Breast epithelium (tissue), 4 donors: ENCODE results near the gene PTPRM. TPM values are rescaled to one million over a fixed set of nuclear protein-coding genes. Genes with fewer than 3 reads are reported as not detected.
A peak's percentile ranks its signal among the peaks of the same experiment; 100 is the strongest.

Experiments
- DNase-seq, 2 donors: peaks; one replicate each; pipeline ENCODE4 v3.0.0-alpha.2; 2019; ENCODE audit warnings: low spot score in 2 of 2
- H3K27ac ChIP-seq, 2 donors: fragments of 200-600 bp; sonication (generic) in 1 of 2; one replicate each; pipeline ENCODE4 v1.5.1; 2016 to 2019; ENCODE audit warnings: mild to moderate bottlenecking in 1 of 2
- H3K27me3 ChIP-seq, 2 donors: fragments of 200-600 bp; sonication (generic) in 1 of 2; one replicate each; pipeline versions ENCODE4 v1.5.1 to v1.6.0; 2017 to 2019; ENCODE audit warnings: control low read depth in 1 of 2, mild to moderate bottlenecking in 1 of 2
- H3K36me3 ChIP-seq: fragments of 200-600 bp; one replicate; pipeline ENCODE4 v1.5.1; 2019
- H3K4me1 ChIP-seq, 2 donors: fragments of 200-600 bp; sonication (generic); one replicate each; pipeline ENCODE4 v1.5.1; 2016 to 2019; ENCODE audit warnings: control low read depth in 1 of 2
- H3K4me3 ChIP-seq, 3 donors: fragments of 200-600 bp; sonication (generic); 1 replicate in 2 of 3; 2 replicates in 1 of 3; pipeline ENCODE4 v1.5.1; 2016 to 2019; ENCODE audit warnings: mild to moderate bottlenecking in 3 of 3, moderate library complexity in 2 of 3
- H3K9me3 ChIP-seq, 2 donors: fragments of 200-600 bp; sonication (generic) in 1 of 2; one replicate each; pipeline ENCODE4 v1.5.1; 2016 to 2019; ENCODE audit warnings: control low read depth in 1 of 2
- CTCF ChIP-seq, 3 donors: fragments of 450-650 bp; IDR thresholded peaks; one replicate each; pipeline ENCODE4 v1.5.1; 2016 to 2017; ENCODE audit warnings: antibody characterized with exemption in 3 of 3, mild to moderate bottlenecking in 3 of 3, moderate library complexity in 3 of 3
- POLR2A ChIP-seq: fragments of 450-650 bp; IDR thresholded peaks from one replicate; pipeline ENCODE4 v1.6.1; 2016; ENCODE audit warnings: antibody characterized with exemption, mild to moderate bottlenecking, moderate library complexity
- POLR2AphosphoS5 ChIP-seq, 3 donors: sonication (generic); formaldehyde crosslinking; IDR thresholded peaks; one replicate each; pipeline ENCODE4 v1.6.1; 2017; ENCODE audit warnings: antibody characterized with exemption in 3 of 3
- intact Hi-C: fragments of 100-400 bp; cut with DNase I; formaldehyde crosslinking; loops from one replicate; pipeline ENCODE4 v1.15.1; 2023; ENCODE audit warnings: low total_unique reads
- total RNA-seq, 3 donors: library from RNA; depleted of rRNA; stranded (reverse); fragments of >200 nt; gene quantifications; one replicate each; pipeline ENCODE4 v1.1.0, GENCODE V29; 2016

Gene PTPRM
- total RNA-seq, 3 donors from 2014 or later, result 41.7 to 181 (median 140) TPM

GRCh38 chr18:7784171-7784570 is 217.1 kb downstream of the PTPRM start:
- intact Hi-C loops, result loop anchor here (10.0 kb wide), 1 partner anchor 601 kb away; no protein-coding TSS in a partner anchor
- H3K36me3 ChIP-seq, result no peaks in the 10 kb centered on the region
- H3K27ac ChIP-seq, result no peak overlapping the region
- H3K4me1 ChIP-seq, result no peaks in the 10 kb centered on the region
- H3K27me3 ChIP-seq, result no peaks in the 10 kb centered on the region
- no peak for DNase-seq
- no peak overlapping the region for H3K4me3 ChIP-seq
- no peaks in the 10 kb centered on the region for H3K9me3 ChIP-seq
- no peak for TF ChIP-seq CTCF (IDR thresholded peaks at IDR 0.05)
- TF ChIP-seq POLR2A, result no peak
- no peak for TF ChIP-seq POLR2AphosphoS5 (IDR thresholded peaks at IDR 0.05)

- Histone ChIP-seq H3K4me1 (no peaks in the 10 kb centered on the region), H3K27me3 (no peaks in the 10 kb centered on the region), H3K27ac (no peak overlapping the region), H3K9me3 (no peaks in the 10 kb centered on the region), H3K36me3 (no peaks in the 10 kb centered on the region), H3K4me3 (no peak overlapping the region)
- no peak for DNase-seq
- intact Hi-C loops, result loop anchor here (10.0 kb wide), 1 partner anchor 598 kb away; no protein-coding TSS in a partner anchor
- TF ChIP-seq POLR2A, result no peak
- no peak for TF ChIP-seq CTCF (IDR thresholded peaks at IDR 0.05)
- TF ChIP-seq POLR2AphosphoS5 (IDR thresholded peaks at IDR 0.05), result no peak
These were observed 219.5 kb downstream of the PTPRM start for GRCh38 chr18:7786569-7786968.

- H3K9me3 ChIP-seq, result no peaks in the 10 kb centered on the region
- H3K27me3 ChIP-seq, result no peaks in the 10 kb centered on the region
- H3K4me1 ChIP-seq, result no peaks in the 10 kb centered on the region
- no peak for DNase-seq
- TF ChIP-seq CTCF (IDR thresholded peaks at IDR 0.05) (no peak), POLR2AphosphoS5 (IDR thresholded peaks at IDR 0.05) (no peak), POLR2A (no peak)
- intact Hi-C loops, result loop anchor here (10.0 kb wide), 1 partner anchor 597 kb away; no protein-coding TSS in a partner anchor
- no peak overlapping the region for H3K27ac ChIP-seq
- no peaks in the 10 kb centered on the region for H3K36me3 ChIP-seq
- H3K4me3 ChIP-seq, result no peak overlapping the region
These were observed 220.2 kb downstream of the PTPRM start for GRCh38 chr18:7787339-7787738.

GRCh38 chr18:7789856-7790552 is 222.9 kb downstream of the PTPRM start:
- intact Hi-C loops, result loop anchor here (10.0 kb wide), 1 partner anchor 595 kb away; no protein-coding TSS in a partner anchor
- no peaks in the 10 kb centered on the region for H3K27me3 ChIP-seq
- H3K27ac ChIP-seq, result no peak overlapping the region
- H3K4me3 ChIP-seq, result no peak overlapping the region
- no peaks in the 10 kb centered on the region for H3K36me3 ChIP-seq
- TF ChIP-seq CTCF (IDR thresholded peaks at IDR 0.05) (peak in 2 of 3 donors; percentile 29 to 46), POLR2A (no peak)
- no peaks in the 10 kb centered on the region for H3K4me1 ChIP-seq
- DNase-seq, result no peak
- H3K9me3 ChIP-seq, result no peaks in the 10 kb centered on the region

GRCh38 chr18:7793100-7793499 is 226.0 kb downstream of the PTPRM start:
- Histone ChIP-seq H3K9me3 (no peaks in the 10 kb centered on the region), H3K27me3 (no peaks in the 10 kb centered on the region), H3K4me1 (no peaks in the 10 kb centered on the region), H3K4me3 (no peak overlapping the region), H3K36me3 (no peaks in the 10 kb centered on the region), H3K27ac (no peak overlapping the region)
- DNase-seq, result no peak
- TF ChIP-seq POLR2AphosphoS5 (IDR thresholded peaks at IDR 0.05), result no peak
- TF ChIP-seq POLR2A, result no peak
- no peak for TF ChIP-seq CTCF (IDR thresholded peaks at IDR 0.05)
- intact Hi-C loops, result no loop called here
